D721Med (cell line): Measurements from ENCODE around the gene SUB1.
"Not testable (repeated sequence)": the region's sequence is repeated elsewhere in the genome, so short reads cannot be mapped to it uniquely, and the experiment has no call there.

Experiments used
- DNase-seq: peaks from one replicate; pipeline ENCODE4 v3.0.0; 2011; ENCODE audit warnings: low spot score; ENCODE audit not compliant: insufficient read length
- FAIRE-seq: peaks from 2 replicates; lab custom pipeline; 2011; peaks lifted over from hg19 to GRCh38; lab: Jason Lieb, UNC
- CTCF ChIP-seq: IDR thresholded peaks from 2 replicates; pipeline ENCODE4 v1.5.1; 2012; ENCODE audit warnings: mild to moderate bottlenecking, control low read depth; ENCODE audit not compliant: insufficient read depth; ENCODE audit errors: missing control alignments

Gene SUB1

GRCh38 chr5:32585446-32586275, at the start of gene SUB1:
TSS of gene SUB1 (plus strand) at chr5:32585557. CDS start at chr5:32588513, 2,956 bp downstream.
- TF ChIP-seq CTCF: no peak
- DNase-seq: peak; percentile 73
- FAIRE-seq: no peak

- TF ChIP-seq CTCF: no peak
- no peak for FAIRE-seq
- no peak for DNase-seq
Observed at GRCh38 chr5:32536246-32536645, 49.1 kb upstream of the SUB1 start.

GRCh38 chr5:32537437-32538029, 47.8 kb upstream of the SUB1 start:
- DNase-seq, FAIRE-seq: not testable (repeated sequence)

GRCh38 chr5:32538031-32538547, 47.3 kb upstream of the SUB1 start:
- no peak for TF ChIP-seq CTCF
- DNase-seq (no peak), FAIRE-seq (no peak)

- DNase-seq (no peak), FAIRE-seq (no peak)
Observed at GRCh38 chr5:32539981-32540845, 45.1 kb upstream of the SUB1 start.

GRCh38 chr5:32541241-32541640, 44.1 kb upstream of the SUB1 start:
- TF ChIP-seq CTCF: no peak
- DNase-seq: no peak
- no peak for FAIRE-seq

More at GRCh38 chr5:32539981-32540845, 45.1 kb upstream of the SUB1 start:
- no peak for TF ChIP-seq CTCF

- DNase-seq: no peak
- no peak for FAIRE-seq
- TF ChIP-seq CTCF: no peak
Observed at GRCh38 chr5:32542216-32543059, 42.9 kb upstream of the SUB1 start.
